ENCODE data around the gene SMARCD1.

SMARCD1 gene

DNA sequence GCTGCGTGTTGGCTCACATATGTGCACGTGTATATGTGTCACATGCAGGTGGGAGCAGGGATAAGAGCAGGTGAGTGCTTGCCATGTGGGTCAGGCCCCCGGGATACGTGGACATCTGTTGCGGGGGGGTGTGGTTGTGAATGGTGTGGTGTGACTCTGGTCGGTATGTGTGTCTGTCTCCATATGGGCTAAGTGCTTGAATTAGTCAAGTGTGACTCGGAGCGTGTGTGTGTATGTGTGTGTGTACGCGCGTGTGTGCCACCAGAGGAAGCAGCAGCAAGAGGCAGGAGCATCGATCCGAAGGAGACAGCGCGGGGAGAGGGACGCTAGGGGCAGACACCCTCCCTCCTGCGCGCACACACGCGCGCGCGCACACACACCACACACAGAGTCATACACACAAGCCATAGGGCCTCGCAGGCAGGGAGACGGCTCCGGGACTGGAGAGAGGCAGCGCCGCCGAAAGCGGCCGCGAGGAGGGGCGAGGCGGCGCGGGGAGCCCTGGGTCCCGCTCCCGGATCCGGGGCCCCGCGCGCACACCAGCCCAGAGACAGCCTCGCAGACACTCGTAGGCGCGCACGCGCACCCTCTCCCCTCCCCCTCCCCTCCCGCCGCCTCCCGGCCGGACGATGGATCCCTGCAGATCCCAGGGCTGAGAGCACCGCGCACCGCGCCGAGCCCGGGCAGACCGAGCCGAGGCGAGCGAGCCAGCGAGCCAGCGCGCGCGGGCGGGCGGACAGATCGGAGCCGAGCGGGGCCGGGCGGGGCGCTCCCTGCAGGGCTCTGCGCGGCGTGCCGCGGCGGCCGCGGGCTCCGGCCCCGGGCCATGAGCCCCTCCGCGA is 27.9 kb upstream of the SMARCD1 start, which contains the start of gene ASIC1:
Gene ASIC1 (plus strand): TSS at position 597 of the 842 bp plus-strand sequence. CDS start 1,171 bp downstream, outside the sequence.
- DNase-seq: peak in 1 of 2 experiments; percentile 33

DNA sequence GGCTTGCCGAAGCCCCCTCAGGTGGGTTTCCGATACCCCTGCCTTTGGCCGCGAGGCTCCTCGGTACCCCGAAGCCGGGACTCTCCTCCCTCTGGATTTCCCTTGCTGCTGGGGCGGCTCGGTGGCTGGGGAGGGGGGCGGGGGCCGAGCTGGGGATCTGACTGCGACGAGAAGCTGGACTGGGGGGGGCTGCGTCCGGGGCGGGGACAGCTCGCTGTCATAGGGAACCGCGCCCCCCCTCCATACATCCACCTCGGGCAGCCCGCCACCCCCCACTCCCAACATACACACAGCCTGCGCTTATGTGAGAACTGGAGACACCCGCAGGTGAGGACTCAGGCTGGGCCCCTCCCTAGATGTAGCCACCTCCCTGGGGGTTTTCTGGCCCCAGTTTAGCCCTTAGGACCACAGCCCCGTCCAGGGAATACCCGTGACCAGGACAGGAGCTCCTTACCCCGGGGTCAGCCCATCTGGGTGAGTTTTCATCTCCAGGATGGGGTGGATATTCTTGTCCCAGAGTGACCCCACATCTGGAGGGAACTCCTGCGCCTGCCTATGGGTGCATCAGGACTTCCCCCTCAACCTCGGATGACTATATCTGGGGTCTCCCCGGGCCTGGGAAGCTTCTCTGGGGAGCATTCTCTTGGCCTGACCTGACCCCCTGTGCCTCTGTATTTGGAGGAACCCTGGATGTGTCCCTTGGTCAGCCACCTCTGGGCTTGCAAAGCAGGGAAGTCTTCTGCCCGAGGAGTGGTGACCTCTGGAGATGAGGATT is 27.1 kb upstream of the SMARCD1 start:
- DNase-seq: no peak

DNA sequence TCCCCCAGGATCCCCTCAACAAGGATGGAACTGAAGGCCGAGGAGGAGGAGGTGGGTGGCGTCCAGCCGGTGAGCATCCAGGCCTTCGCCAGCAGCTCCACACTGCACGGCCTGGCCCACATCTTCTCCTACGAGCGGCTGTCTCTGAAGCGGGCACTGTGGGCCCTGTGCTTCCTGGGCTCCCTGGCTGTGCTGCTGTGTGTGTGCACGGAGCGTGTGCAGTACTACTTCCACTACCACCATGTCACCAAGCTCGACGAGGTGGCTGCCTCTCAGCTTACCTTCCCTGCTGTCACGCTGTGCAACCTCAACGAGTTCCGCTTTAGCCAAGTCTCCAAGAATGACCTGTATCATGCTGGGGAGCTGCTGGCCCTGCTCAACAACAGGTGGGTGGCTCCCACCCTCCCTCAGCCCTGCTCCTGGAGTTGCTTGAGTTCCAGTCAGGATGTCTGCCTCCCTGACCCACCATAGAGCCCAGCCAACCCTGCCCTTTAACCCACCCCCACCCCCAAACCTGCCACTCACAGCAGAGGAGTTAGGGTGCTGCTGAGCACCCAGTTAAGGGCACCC is 26.3 kb upstream of the SMARCD1 start:
- DNase-seq: no peak

DNA sequence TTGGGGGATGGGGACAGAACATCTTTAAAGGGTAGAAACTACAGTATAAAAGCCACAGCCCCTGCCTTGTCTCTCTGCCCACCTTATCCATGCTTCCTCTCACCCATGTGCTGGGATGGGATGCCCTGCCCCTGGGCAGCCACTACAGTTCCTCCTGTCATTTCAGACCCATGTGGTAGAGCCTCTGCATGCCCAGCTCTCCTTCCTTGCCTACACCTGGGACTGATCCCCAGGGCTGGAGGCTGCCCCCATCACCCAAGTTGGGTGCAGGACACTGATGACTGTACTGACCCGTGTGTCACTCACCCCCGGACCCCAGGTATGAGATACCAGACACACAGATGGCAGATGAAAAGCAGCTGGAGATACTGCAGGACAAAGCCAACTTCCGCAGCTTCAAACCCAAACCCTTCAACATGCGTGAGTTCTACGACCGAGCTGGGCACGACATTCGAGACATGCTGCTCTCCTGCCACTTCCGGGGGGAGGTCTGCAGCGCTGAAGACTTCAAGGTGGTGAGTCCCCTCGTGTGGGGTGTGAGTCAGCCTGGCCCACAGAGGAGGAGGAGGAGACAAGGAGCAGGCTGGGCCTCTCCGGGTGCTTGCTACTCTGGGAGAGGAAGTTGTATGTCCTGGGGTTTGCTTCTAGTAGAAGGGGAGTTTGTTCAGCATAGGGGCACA is 25.6 kb upstream of the SMARCD1 start:
- DNase-seq: no peak

DNA sequence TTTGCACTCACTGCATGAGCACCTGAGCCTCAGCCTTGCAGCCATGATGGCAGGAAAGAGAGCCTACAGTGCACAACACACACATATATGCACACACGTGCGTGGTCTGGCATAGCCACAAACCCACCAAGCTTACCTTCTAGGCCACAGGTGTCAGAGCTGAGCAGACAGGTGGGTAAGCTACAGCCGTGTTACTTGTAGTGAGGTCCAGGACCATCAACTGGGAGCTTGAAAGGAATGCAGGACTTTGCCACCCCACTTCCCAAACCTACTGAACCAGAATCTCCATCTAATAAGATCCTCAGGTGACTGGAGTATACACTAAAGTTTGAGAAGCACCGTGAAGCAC is 25.0 kb upstream of the SMARCD1 start:
- no peak for DNase-seq

DNA sequence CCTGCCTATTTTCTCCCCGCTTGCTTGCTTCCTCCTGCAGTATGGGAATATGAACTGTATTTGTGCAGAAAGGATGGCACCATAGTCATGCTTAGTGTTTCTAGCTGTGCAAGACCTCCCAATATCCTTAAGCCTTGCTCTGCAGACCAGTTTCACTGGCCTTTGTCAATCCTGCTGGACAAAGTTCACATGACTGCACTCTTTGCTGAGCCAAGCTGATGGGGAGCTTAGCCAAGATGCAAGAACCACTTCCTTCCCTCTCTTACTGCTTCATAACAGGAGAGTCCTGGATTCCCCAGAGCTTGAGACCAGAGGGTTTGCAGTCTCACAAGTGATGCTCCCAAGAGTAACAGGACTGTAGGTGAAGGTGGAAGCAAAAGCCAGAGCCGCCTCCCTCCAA is 24.0 kb upstream of the SMARCD1 start:
- no peak for DNase-seq

DNA sequence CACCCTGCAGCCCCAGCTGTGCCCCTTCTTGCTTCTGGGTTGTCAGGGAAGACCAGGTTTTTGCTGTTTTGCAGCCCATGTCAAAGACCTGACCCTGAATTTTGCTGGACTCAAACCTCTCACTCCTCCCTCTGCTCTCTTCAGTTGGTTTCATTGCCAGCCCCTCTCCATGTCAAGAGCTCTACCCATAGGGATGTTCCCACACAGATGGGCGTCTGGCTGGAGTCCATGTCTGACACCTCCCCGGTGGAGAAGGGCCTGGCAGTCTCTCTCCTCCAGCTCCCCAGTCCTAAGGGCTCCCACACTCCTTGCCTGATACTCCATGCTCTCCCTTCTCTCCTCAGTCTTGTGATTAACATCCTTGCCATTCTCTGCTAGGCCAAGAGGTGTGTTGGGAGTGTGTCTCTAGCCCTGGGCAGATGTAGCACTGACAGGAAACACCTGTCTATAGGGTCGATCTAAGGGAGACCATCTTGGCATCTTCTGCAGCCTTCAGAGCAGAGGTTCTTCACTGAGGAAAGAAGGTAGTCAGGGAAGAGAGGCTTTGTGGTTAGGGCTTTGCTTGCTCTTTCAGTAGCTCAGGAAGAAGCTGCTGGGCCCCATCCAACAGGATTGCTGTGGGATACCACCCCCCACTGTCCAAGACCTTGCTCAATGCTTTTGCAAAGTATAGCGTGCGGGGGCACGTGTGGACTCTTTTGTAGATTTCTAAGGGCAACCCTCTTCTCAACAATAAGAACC is 23.0 kb upstream of the SMARCD1 start:
- no peak for DNase-seq

DNA sequence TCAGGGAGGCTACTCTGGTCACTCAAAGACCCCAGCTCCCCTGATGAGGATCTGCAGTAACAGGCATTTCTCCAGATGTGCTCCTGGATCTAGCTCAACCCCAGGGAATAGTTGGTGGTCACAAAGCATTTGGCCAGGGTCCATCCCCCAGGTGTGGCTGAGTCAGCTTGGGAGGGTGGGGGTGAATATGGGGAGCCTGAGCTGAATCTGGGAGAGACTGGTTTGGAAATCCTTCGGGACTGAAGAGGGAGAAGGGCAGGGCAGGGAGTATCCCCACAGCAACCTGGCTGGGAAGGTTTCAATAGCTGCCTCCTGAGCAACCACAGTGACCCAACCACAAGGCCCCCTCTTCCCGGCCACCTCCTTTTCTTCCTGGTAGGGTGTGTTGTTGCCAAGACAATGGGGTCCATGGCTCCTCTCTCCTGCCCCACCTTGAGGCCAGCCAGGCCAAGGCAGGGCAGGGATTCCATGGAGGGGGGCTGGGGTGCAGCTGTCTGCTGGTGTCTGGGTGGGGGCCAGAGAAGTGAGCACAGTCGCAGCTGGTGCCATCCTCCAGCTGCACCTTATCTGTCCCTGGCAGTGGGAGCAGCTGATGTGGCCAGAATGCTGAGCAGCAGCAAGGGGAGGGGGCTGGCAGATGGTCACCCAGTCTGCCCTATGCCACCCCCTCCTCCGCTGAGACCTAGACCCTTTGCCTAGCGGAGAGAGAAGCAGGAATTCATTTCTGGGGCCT is 22.2 kb upstream of the SMARCD1 start:
- DNase-seq: no peak

DNA sequence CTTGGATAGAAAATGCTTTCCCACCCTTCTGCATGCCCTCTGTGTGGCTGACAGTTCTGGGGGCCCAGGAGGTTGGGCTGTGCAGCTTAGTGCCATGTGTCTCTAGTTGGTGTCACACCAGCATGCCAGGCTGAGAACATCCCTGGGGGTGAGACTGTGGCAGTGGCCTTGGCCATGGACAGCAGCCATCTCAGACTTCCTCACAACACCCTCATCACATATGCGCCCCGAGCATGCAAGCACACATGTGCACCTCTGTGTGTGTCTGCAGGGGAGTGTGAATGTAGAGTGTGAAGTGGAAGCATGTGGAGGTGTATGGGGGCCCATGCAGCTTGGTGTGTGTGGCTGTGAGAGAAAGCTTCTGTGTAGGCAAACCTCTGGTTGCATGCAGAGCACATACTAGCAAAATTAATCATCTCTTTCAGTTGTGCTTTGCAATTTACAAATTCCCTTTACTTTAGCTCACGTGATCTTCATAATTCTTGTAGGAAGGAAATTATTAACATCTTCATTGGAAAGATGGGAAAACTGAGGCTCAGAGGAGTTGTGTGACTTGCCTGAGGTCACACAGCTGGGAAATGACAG is 19.3 kb upstream of the SMARCD1 start:
- no peak for DNase-seq

DNA sequence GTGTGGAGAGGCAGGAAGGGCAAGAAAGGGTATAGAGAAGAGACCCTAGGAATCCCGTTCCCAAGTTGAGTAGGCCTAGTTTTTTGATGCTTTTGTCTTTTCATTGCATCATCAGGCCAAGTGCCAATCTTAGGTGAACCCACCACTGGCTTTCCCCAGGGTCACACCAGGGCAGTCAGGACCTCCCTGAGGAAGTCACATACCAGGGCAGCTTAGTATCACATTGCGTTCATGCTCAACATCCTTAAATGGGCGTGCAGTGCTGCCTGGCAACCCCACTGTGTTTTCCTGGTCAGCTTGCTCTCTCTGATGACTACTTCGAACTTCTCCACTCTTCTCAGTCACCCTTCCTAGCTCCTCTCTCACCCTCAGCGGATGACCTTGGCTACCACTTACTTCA is 18.7 kb upstream of the SMARCD1 start:
- DNase-seq: peak in 1 of 2 experiments; percentile 41

DNA sequence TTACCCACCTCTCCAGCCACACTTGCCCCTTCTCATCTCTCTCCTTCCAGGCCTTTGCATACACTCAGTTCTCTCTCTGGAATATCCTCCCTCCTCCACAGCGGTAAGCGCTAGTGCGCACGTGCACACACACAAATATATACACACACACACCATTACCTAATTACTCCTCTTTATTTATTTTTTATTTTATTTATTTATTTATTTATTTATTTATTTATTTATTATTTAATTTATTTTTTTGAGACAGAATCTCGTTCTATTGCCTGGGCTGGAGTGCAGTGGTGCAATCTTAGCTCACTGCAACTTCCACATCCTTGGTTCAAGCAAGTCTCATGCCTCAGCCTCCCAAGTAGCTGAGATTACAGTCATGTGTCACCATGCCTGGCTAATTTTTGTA is 16.1 kb upstream of the SMARCD1 start:
- no peak for DNase-seq

DNA sequence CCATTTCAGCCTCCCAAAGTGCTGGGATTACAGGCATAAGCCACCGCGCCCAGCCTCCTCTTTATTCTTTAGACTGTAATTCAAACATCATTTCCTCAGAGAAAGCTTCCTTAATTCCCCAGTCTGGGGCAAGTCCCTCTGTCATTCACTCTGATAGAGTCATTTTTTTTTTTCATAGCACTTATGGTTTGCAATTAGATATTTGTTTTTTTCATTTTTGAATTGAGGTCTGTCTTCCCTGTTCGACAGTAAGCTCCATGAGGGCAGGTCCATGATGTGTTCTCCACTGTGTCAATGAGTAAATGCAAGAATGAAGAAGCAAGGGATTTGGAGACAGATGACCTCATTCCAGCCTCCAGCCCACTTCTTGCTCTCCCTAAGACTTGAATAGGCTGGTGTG is 15.6 kb upstream of the SMARCD1 start:
- DNase-seq: no peak

DNA sequence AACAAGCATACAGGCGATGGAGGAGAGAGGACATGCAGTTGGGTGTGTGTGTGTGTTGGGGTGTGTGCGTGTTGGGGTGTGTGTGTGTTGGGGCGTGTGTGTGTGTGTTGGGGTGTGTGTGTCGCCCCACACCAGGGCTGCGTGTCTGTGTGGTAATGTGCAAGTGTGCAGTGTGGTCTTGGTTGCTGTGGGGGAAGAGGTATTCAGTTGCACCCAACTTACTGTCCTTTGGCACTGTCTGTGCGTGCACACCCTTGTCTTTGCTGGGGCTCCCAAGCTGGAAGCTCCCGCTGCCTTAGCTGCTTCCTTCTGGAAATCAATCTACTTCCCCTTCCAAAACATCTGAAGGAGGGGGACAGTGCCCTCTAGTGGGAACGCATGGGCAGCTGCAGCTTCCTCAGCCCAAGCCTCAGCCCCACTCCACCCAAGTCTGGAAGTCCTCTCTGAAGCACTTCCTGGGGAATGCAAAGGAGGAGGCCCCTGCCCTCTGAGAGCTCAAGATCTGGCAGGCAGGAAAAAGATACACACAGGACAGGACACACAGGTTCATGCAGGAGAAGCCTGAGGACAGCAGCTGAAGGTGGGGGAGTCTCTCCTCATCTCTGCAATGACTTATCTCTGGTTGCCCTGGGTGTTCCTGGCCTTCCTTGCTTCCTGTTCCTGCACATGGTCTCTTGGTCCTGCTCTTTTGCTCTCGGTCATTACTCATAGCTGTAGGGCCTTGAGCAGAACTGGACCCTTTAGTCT is 14.7 kb upstream of the SMARCD1 start:
- peak in 1 of 2 experiments; percentile 65 for DNase-seq

DNA sequence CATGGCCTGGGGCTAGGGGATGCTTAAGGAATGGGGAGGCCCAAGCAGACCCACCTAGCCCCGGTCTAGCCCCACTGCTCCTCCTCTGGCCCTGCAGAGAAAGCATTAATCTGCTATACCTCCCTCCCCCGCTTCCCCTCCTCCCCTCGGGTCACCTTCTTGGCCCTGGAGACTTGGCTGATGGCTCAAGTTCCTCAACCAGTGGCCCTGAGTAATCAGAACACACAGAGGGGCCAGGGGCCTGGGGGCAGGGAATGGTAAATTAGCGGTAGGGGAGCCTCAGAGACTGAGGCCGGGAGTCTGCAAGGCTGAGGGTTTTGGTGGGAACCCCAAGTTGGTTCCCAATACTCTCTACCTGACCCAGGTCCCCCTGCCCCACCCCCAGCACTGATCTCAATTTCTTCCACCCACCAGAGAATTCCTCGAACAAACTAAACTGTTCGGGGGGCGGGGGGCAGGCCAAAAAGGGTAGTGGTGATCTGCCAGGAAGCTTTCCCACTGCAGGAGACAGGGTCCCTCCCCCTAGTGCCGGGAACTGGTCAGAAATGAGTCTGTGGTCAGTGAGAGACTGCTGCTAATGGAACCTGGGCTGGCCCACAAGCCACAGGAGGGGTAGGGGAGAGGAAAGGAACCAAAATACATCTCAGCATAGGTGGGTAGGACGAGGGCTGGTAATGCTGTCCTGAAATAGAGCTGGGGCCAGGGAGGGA is 12.8 kb upstream of the SMARCD1 start:
- DNase-seq: no peak

DNA sequence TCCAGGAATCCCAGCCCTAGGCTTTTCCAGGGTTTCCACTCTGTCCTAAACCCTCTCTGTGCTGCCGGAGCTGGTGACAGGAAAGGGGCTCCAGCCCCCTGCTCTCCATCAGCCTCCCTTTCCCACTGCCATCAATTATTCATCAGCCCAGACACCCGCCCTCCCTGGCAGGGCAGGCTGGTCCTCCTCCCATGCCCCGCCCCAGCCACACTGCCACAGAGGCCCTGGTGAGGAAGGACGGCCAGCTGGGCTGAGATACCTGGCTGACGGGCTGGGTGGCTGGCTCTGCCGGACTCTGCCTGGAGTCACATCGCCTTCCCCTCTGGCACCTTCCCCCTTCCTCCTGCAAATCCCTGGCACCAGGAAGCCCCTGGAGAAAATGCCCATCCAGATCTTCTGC is 11.9 kb upstream of the SMARCD1 start:
- no peak for DNase-seq

DNA sequence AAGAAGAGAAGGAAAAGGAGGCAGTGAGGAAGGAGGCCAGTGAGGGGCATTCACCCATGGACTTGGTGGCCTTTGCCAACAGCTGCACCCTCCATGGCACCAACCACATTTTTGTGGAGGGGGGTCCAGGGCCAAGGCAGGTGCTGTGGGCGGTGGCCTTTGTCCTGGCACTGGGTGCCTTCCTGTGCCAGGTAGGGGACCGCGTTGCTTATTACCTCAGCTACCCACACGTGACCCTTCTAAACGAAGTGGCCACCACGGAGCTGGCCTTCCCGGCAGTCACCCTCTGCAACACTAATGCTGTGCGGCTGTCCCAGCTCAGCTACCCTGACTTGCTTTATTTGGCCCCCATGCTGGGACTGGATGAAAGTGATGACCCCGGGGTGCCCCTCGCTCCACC is 11.4 kb upstream of the SMARCD1 start:
- no peak for DNase-seq

DNA sequence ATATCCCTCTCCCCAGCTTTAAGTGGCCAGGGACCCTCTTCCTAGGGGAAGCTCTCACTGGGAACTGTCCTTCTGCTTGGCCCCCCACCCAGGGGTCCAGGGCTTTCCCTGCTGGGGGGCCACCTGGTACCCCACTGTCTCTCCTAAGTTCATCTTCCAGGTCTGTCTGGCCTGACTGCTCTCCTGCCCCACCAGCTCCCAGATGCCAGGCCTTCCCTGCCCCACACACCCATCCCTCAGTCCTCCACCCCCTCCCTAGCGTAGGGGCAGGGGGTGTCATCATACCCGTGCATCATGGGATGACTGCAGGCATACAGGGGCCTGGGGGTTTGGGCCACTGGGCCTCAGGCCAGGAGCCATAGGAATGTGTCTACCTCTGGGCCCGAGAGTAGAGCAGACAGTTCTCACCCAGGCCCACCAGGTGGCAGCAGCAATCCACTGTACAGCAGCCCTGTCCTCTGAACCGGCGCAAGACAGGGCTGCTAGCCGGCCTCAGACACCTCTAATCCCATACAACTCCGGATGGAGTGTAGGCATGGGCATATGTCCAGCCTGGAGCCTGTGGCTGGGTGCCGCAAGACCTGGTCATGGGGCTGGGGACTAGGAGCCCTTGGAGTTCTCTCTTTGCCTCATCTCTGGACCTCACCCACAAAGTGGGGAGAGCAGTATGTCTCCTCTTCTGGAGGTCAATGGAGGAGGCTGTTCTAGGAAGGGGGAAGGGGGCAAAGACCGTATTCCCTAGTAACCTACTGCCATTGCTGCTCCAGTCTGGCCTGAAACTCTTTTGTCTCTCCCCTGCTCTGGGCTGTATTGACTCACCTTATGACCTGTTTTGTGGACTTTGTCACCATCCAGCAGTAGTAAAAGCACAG is 10.0 kb upstream of the SMARCD1 start:
- DNase-seq: peak; percentile 44 to 71

DNA sequence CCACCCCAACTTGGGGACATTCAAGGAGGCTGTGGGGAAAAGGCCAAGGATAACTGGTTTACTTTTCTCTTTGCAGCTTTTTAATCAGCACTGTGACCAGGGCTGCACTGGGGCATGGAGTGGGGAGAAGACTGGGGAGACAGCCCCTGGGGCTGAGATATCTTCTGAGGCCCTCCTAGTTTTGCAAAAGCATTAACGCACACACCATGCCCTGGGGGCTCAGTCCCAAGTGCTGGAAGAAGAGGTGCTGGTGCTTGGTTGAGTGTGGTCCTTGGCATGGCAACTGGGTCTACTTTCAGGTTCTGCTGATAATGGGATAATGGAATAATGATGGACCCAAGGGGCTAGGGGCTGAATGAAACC is 9.4 kb upstream of the SMARCD1 start:
- no peak for DNase-seq

DNA sequence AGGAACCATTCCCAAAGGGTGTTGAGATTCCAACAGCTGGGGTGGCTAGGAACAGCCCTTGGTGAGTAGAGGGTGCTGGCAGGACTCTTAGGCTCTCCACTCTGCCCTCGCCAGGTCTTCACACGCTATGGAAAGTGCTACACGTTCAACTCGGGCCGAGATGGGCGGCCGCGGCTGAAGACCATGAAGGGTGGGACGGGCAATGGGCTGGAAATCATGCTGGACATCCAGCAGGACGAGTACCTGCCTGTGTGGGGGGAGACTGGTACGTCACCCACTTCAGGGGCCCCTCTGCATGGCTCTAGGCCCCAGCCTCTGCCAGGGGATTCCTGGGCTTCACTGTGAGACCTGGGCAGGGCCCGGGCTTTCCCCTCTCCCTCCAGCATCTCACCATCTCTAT is 8.0 kb upstream of the SMARCD1 start:
- no peak for DNase-seq
